ENCODE results near the gene TEKT3.
A peak's percentile ranks its signal among the peaks of the same experiment; 100 is the strongest.

TEKT3 gene

DNA sequence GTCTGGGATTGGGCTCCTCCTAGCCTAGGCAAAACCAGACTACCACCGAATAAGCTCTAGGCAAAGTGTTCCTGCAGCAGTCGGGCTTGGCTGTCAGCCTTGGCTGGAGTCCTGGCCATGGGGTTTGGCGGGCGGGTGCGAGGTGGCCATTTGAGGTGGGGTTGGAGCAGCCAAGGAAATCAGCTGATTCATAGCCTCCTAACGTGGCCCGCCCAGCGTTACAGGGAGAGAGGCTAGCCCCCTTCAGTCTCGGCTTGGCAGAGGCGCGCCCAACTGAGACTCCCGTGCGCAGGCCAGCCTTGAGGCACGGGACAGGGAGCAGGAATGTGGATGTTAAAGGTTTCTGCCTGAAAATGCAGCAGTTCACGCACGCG lies 78.2 kb downstream of the TEKT3 start:
- DNase-seq: peak; percentile 86

DNA sequence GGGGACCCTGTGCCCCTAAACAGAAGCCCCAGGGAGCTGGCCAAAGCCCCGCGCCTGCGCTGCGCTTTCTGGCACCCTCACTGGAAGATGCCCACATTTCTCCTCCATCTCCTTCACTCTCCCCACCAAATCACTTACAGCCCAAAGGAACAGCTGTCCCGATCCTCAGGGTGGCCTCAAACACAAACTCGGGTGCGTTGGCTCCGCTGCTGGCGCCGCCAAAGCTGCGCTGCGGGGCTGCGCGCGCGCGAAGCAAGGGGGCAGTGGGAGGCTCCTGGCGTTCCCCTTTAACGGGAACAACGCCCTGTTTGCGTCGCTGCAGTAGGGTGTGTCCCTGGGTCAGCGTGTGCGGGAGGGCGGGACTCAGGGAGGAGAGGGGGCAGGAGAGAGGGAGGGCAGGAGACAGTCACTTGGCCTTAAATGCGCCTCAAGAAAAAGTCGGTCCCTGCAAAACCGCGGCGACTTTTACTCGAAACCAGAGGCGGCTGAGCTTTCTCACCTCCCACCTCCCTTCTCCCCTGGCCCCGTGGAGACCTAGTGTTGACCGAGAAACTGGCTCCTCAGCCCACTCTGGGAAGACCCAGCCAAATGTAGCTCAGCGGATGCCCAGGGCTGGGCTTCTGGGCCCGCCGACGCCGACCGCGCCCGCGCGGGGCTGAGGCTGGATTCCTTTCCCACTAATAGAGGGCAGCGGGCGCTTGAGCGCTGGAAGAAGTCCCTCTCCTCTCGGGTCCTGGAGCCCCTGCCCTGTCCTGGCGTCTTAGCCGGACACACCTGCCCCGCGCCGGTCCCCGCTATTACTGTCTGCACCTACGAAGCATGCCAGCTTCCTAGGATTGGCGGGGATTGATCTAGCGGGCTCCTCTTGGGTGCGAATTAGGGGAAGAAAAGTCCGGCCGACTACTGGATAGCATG lies 78.8 kb downstream of the TEKT3 start:
- DNase-seq: peak; percentile 90

DNA sequence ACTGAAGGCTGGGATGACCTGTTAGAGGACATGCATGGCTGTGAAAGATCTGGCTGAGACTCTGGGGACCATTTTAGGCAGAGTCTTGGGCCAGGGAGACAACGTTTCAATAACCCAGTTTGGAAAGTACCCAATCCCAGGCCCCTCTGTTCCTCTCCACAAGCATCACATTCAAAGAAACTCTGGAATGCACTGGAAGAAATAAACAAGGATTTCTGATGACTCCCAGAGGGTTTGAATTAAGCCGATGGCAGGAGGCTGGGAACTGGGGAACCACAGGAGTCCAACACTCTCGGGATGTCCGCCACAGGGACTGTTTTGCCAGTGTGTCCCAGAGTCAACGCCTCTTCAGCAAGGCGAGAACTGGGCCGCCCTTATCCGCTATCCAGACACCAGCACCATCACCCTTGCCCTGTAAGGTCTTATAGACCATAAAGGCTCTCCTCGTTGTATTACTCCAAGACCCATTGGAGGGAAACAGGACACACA lies 79.6 kb downstream of the TEKT3 start:
- DNase-seq: peak; percentile 49

DNA sequence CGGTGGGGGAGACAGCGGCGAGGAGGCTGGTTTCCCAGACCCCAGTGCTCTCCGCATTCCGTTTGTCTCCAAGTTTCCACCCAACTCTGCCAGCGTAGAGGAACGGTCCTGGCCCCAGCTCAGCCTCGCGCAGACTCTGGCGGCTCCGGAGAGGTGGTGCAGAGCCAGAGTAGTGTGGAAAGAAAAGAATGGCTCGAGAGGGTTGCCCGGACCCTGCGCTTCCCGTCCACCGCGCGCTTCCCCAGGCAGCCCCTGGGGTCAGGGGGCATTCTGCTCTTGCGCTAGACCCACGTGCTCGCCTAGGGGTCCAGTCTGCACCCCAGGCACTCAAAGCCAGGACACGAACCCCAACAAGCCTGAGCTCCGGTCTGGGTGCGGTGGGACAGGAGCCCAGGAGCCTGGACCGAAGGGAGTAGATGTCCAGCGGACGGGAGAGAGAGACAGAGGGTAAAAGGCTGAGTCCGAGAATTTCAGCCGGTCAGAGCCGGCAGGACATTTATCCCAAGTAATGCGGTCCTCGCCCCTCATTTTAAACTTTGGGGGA lies 80.1 kb downstream of the TEKT3 start:
- peak; percentile 62 for DNase-seq

DNA sequence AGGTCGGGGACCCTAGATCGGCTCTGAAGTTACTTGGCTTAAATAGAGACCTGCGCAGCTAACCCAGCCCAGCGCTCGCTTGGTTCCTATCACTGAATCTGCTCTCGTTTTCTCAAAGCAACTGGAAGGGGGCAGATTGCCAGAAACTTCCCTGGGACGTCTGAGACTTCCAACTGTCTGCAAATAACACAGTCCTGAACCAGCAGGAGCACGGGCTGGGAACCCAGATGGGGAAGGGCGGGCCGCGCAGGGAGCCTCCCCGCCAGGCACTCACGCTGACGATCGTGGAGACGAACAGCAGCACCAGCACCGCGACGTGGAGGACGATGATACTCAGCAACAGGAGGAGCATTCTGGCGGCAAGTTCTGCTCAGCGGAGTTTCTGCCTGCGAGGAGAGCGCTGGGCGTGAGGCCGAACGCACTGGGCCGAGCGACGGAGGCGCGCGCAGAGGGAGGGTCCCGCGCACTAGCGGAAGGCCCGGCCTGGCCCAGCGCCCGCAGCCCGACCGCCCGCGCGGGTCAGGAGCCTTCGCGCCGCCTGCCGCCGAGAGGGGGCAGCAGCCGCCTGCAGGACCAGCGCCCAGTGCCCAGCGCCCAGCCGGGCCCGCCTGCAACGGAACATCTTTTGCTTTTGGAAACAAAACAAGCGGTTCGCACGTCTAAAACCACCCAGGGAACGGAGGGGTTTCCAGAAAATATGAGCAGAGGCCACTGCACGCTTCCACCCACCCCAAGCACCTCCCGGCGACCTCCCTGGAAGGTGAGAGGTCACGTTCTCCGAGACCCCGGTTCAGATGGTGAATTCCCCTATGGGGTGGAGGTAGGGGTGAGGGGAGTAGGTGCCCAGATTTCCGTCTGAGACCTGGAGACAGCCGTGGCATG lies 80.8 kb downstream of the TEKT3 start:
- peak; percentile 92 for DNase-seq

DNA sequence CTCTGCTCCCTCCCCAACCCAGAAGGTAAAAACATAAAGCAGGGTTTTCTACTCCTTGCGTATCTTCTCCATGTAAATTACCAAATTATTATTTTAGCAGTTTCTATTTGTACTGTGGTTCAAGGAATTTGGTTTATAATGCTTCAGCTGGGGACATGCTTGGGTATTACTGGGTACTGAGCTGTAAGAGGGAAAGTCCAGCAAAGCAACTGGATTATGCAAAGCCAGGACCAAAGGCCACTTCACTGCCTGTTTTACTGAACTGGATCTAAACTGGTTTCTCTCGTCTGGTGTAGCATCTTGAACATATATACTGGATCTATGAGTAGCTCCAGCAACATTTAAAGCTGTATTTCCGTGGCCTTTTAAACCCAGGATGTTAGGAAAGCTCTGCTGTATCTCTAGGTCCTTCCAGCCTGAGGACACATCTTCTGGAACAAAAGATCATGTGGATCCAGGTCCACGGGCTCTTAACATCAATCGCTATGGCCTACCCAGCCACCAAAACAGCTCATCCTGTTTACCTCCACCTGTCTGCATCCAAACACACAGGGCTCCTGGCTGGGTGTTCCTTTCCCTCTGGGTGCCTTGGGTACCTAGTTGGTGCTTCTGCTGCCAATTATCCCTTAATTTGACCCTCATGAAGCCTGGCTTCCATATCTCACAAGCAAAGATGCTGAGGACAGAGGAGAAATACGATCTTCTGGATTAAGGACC lies 83.4 kb downstream of the TEKT3 start:
- no peak for DNase-seq

DNA sequence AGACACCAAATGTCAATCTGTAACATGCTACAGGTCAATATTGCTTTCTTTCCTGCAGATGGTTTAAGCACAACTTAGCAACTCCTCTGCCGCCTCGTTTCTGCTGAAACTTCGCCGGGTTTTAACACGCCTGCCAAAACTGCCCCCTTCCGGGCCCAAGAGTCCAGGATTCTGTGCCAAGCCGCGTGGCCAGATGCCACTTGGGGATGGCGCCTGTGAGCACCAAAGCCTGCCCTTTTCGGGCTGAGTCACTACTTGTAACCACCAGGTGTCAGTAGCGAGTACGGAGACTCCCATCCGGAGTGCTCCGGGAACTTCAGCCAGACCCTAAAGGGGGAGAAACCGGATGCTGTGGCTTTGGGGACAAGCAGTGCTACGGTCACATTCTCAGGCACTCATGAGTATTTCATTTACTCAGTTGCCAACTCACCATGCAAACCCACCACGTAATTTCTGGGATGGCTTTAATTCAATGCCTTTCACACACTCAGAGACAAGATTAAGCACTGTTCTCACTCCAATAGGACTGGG lies 84.1 kb downstream of the TEKT3 start:
- peak; percentile 86 for DNase-seq

DNA sequence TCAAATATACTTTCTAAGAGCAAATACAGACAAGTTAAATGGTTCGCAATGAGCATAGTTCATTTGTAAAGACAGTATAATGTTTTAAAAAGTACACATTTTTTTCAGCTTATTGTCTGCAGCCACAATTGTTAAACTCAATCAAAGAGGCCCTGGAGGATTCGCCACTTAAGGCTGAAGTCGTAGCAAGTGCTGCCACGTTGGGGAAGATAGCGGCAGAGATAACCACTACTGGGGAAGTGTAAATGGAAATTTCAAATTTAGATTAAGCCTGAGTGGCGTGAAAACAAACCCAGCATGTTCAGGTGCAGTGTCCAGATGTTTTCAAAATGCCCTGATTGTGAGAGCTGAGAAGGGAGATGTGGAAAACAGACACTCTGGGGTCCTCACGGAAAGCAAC lies 84.7 kb downstream of the TEKT3 start:
- DNase-seq: no peak

DNA sequence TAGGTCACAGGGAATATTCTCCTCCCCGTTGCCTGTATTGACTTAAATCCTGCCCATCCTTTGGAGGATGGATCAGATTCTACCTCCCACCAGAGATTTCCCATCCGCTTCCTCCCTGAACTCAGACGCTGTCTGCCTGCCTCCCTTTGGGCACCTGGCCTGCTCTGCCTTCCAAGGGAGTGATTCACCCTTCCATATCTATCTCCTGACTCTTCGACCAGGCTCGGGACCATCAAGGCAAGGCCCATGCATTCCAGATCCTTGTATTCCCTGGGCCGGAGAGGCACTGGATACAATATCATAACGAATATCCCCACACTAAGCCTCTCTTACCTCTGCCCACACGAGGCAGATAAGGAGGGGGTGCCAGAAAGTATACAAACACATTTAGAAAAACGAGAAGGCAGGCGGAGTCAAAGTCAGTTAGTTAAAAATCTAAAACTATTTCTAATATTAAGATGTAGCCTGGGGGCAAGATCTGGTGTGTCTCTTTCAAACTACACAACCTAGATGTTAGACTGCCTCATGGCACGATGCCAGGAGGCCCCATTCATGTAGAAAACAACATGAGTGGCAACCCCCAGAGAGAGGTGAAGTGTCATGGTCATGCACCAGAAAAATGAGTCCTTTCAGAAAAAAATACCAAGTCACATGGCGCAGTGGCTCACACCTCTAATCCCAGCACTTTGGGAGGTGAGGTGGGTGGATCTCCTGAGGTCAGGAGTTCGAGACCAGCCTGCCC lies 85.5 kb downstream of the TEKT3 start:
- peak; percentile 42 for DNase-seq
